ENCODE measurements around the gene KAZN. TPM values are rescaled to one million over a fixed set of nuclear protein-coding genes. Genes with fewer than 3 reads are reported as not detected.

Gene KAZN
- total and polyA plus RNA-seq, 2 of the 8 experiments (the other 6 are each of a cell fraction or from before 2014, with no cell fraction given): 3.7 to 11.8 TPM

GRCh38 chr1:15066191-15066590 is 467.7 kb downstream of the KAZN start:
- H3K27me3 ChIP-seq (replicated peaks in 1 of 4; ENCODE audit: control insufficient read depth in 3 of 4, extremely low read depth in 1 of 4, insufficient read depth in 3 of 4, low read length in 3 of 4): no peaks in the 10 kb centered on the region
- H4K91ac ChIP-seq (replicated peaks; ENCODE audit: insufficient read length, low read length): no peak overlapping the region
- no peak overlapping the region for H3K56ac ChIP-seq (replicated peaks; ENCODE audit: insufficient read length, low read depth, low read length)
- peaks cover 0 to 1% of the 10 kb centered on the region in 2 experiments for H4K20me1 ChIP-seq (replicated peaks in 1 of 2; ENCODE audit: control insufficient read depth in 1 of 2, insufficient read depth in 2 of 2, low read length in 2 of 2)
- ChIA-PET POLR2A (ENCODE audit: partially characterized antibody) (no interaction called here), CTCF (ENCODE audit: partially characterized antibody) (interaction anchor here (0.6 to 1.0 kb wide), 2 partner anchors 51 to 147 kb away, joined by 3 read pairs; no protein-coding TSS in a partner anchor)
- H2BK12ac ChIP-seq (ENCODE audit: low read depth, low read length): no peak overlapping the region
- H2AFZ ChIP-seq (ENCODE audit: low read length): no peak overlapping the region
- no peaks in the 10 kb centered on the region for H3K79me2 ChIP-seq (ENCODE audit: control insufficient read depth in 1 of 2, insufficient read depth in 2 of 2, low read length in 2 of 2)
- no peak overlapping the region for H3K4me2 ChIP-seq (ENCODE audit: insufficient read depth in 1 of 2, low read depth in 2 of 2, low read length in 2 of 2)
- peaks cover 2 to 4% of the 10 kb centered on the region in 2 experiments; a peak in 1 of 4 replicates for H3K9me3 ChIP-seq (ENCODE audit: insufficient read depth in 2 of 2, low read depth in 1 of 2, low read length in 1 of 2)
- no peak overlapping the region for H2BK120ac ChIP-seq (replicated peaks; ENCODE audit: low read depth, low read length)
- H4K5ac ChIP-seq (ENCODE audit: insufficient read length, low read depth, low read length): no peak overlapping the region
- H2BK20ac ChIP-seq (ENCODE audit: low read length): no peak overlapping the region
- FAIRE-seq: no peak
- no peaks in the 10 kb centered on the region for H3K23me2 ChIP-seq (ENCODE audit: low read depth, low read length)
- no peak overlapping the region for H2BK5ac ChIP-seq (ENCODE audit: low read depth, low read length)
- no peaks in the 10 kb centered on the region for H3K4me1 ChIP-seq (replicated peaks in 1 of 4; ENCODE audit: control insufficient read depth in 3 of 4, insufficient read depth in 4 of 4, low read length in 3 of 4)
- no peak overlapping the region for H2AK5ac ChIP-seq (ENCODE audit: low read depth, low read length)
- no peak overlapping the region for H3K14ac ChIP-seq (ENCODE audit: insufficient read length)
- no peak overlapping the region for H3K4me3 ChIP-seq (ENCODE audit: extremely low read depth in 1 of 4, insufficient read depth in 2 of 4, low read depth in 3 of 4, low read length in 4 of 4)
- DNase-seq (ENCODE audit: low read depth in 1 of 2, low spot score in 2 of 2): no peak
- no peaks in the 10 kb centered on the region for H3K79me1 ChIP-seq (ENCODE audit: low read depth, low read length)
- H3K9ac ChIP-seq (replicated peaks in 1 of 4; ENCODE audit: extremely low read depth in 1 of 4, low read depth in 3 of 4, low read length in 3 of 4): no peak overlapping the region
- H3K18ac ChIP-seq (ENCODE audit: extremely low read depth, low read length): no peak overlapping the region
- no peak overlapping the region for H2BK15ac ChIP-seq (ENCODE audit: low read length)
- no peak overlapping the region for H3K23ac ChIP-seq (ENCODE audit: insufficient read length)
- H4K8ac ChIP-seq (ENCODE audit: extremely low read depth, insufficient read depth, low read length): no peak overlapping the region
- H3K36me3 ChIP-seq (ENCODE audit: control insufficient read depth in 2 of 4, insufficient read depth in 4 of 4, low read length in 3 of 4): no peaks in the 10 kb centered on the region
- 79% methylated on average over 15 of the region's 15 CpGs; no CpG with 5 or more reads in 1 of the 2 experiments for WGBS, 2 experiments (ENCODE audit: extremely low coverage in 1 of 2, insufficient coverage in 1 of 2, insufficient read length in 1 of 2, insufficient replicate concordance in 2 of 2, low coverage in 1 of 2, low lambda C conversion rate in 2 of 2, missing lambda C conversion rate in 1 of 2)
- H3K27ac ChIP-seq (ENCODE audit: low read depth, low read length): no peak overlapping the region
- no peak for TF ChIP-seq EZH2 (IDR thresholded peaks at IDR 0.05; ENCODE audit: low read depth, low read length, severe bottlenecking)
- TF ChIP-seq BACH1 (IDR thresholded peaks at IDR 0.05; ENCODE audit: low read length): no peak
- no peak for TF ChIP-seq TAF1 (IDR thresholded peaks at IDR 0.05; ENCODE audit: low read depth, low read length)
- no peak for TF ChIP-seq CTBP2 (IDR thresholded peaks at IDR 0.05; ENCODE audit: borderline replicate concordance, insufficient read depth, insufficient read length, low read length)
- TF ChIP-seq GABPA (IDR thresholded peaks at IDR 0.05; ENCODE audit: borderline replicate concordance, insufficient read depth, low read length): no peak
- no peak for TF ChIP-seq TCF12 (IDR thresholded peaks at IDR 0.05; ENCODE audit: low read depth, low read length)
- no peak for TF ChIP-seq POU5F1 (IDR thresholded peaks at IDR 0.05; ENCODE audit: low read depth, low read length)
- TF ChIP-seq SUZ12 (IDR thresholded peaks at IDR 0.05; ENCODE audit: low read length): no peak
- TF ChIP-seq YY1 (IDR thresholded peaks at IDR 0.05; ENCODE audit: low read depth, low read length): no peak
- TF ChIP-seq ZNF274 (IDR thresholded peaks at IDR 0.05; ENCODE audit: borderline replicate concordance, extremely low read depth, low read length): no peak
- TF ChIP-seq EGR1 (IDR thresholded peaks at IDR 0.05; ENCODE audit: borderline replicate concordance, low read depth, low read length): no peak
- no peak for TF ChIP-seq ATF3 (IDR thresholded peaks at IDR 0.05; ENCODE audit: insufficient read depth, low read depth, low read length)
- TF ChIP-seq SRF (IDR thresholded peaks at IDR 0.05; ENCODE audit: low read depth, low read length): no peak
- TF ChIP-seq KDM1A (IDR thresholded peaks at IDR 0.05; ENCODE audit: borderline replicate concordance, low read length): no peak
- no peak overlapping the region for H3K4ac ChIP-seq (replicated peaks; ENCODE audit: insufficient read length, low read depth, low read length)
